Neural cell (in vitro differentiated cells): Measurements from ENCODE around the gene KCTD17. TPM values are rescaled to one million over a fixed set of nuclear protein-coding genes. Genes with fewer than 3 reads are reported as not detected.

Experiments used
- H2AFZ ChIP-seq: fragments of 200-600, 300-800 bp; sonication (generic), shearing (Covaris generic); 2 replicates; pipeline ENCODE4 v1.6.0; 2014; ENCODE audit warnings: low read depth, mild to moderate bottlenecking, antibody characterized with exemption, low read length, moderate library complexity
- H3F3A ChIP-seq: fragments of 200-600 bp; shearing (Covaris generic); 2 replicates; pipeline ENCODE4 v1.6.1; 2016; ENCODE audit warnings: mild to moderate bottlenecking, moderate library complexity, mixed read lengths, antibody characterized with exemption, low read length; ENCODE audit not compliant: insufficient read depth, poor library complexity, severe bottlenecking
- H3K27ac ChIP-seq: fragments of 200-600, 300-800 bp; sonication (generic), shearing (Covaris generic); 2 replicates; pipeline ENCODE4 v1.5.1; 2014; ENCODE audit warnings: mild to moderate bottlenecking, low read length, moderate library complexity
- H3K27me3 ChIP-seq: fragments of 300-800, 200-600 bp; sonication (generic), shearing (Covaris generic); 2 replicates; pipeline ENCODE4 v1.6.0; 2014; ENCODE audit warnings: mild to moderate bottlenecking, low read depth, low read length, moderate library complexity; ENCODE audit not compliant: insufficient read depth
- H3K36me3 ChIP-seq: fragments of 300-800, 200-600 bp; sonication (generic), shearing (Covaris generic); 2 replicates; pipeline ENCODE4 v1.5.1; 2014; ENCODE audit warnings: mild to moderate bottlenecking, antibody characterized with exemption, low read length, moderate library complexity; ENCODE audit not compliant: insufficient read depth
- H3K4me2 ChIP-seq: fragments of 300-800, 200-600 bp; sonication (generic), shearing (Covaris generic); 2 replicates; pipeline ENCODE4 v1.6.0; 2014; ENCODE audit warnings: mild to moderate bottlenecking, low read length
- H3K4me3 ChIP-seq: fragments of 300-800, 200-600 bp; sonication (generic), shearing (Covaris generic); 2 replicates; pipeline ENCODE4 v1.5.1; 2014; ENCODE audit warnings: mild to moderate bottlenecking, low read length, moderate library complexity
- H3K79me2 ChIP-seq: fragments of 200-600 bp; shearing (Covaris generic); replicated peaks from 2 replicates; pipeline ENCODE4 v1.6.0; 2014; ENCODE audit warnings: mild to moderate bottlenecking, low read length, moderate library complexity; ENCODE audit not compliant: insufficient read depth
- H3K9ac ChIP-seq: fragments of 300-800, 200-600 bp; sonication (generic), shearing (Covaris generic); 2 replicates; pipeline ENCODE4 v1.6.1; 2016; ENCODE audit warnings: mild to moderate bottlenecking, low read length, mixed read lengths
- H3K9me2 ChIP-seq: fragments of 200-600 bp; shearing (Covaris generic); 2 replicates; pipeline ENCODE4 v1.6.1; 2016; ENCODE audit warnings: mild to moderate bottlenecking, low read length, mixed read lengths; ENCODE audit not compliant: insufficient read depth
- H3K9me3 ChIP-seq: fragments of 200-600, 300-800 bp; sonication (generic), shearing (Covaris generic); 2 replicates; pipeline ENCODE4 v1.6.1; 2016; ENCODE audit warnings: mild to moderate bottlenecking, mixed run types, low read length, moderate library complexity, mixed read lengths
- H4K20me1 ChIP-seq: fragments of 200-600 bp; shearing (Covaris generic); 2 replicates; pipeline ENCODE4 v1.6.1; 2016; ENCODE audit warnings: mild to moderate bottlenecking, mixed run types; ENCODE audit not compliant: insufficient read depth
- EP300 ChIP-seq: fragments of 450-650 bp; conservative IDR thresholded peaks from 2 replicates; pipeline ENCODE4 v1.6.1; 2014; ENCODE audit warnings: antibody characterized with exemption, mild to moderate bottlenecking, moderate library complexity; ENCODE audit not compliant: poor library complexity, severe bottlenecking
- EZH2 ChIP-seq: fragments of 200-600, 300-800 bp; shearing (Covaris generic), sonication (generic); IDR thresholded peaks from 2 replicates; pipeline ENCODE4 v1.6.1; 2014; ENCODE audit warnings: antibody characterized with exemption, low read length, borderline replicate concordance, mild to moderate bottlenecking; ENCODE audit not compliant: insufficient read depth, poor library complexity, severe bottlenecking
- MXI1 ChIP-seq: fragments of 450-650 bp; conservative IDR thresholded peaks from 2 replicates; pipeline ENCODE4 v1.6.1; 2014; ENCODE audit warnings: antibody characterized with exemption, mild to moderate bottlenecking; ENCODE audit not compliant: poor library complexity, severe bottlenecking
- POLR2AphosphoS5 ChIP-seq: IDR thresholded peaks from 2 replicates; pipeline ENCODE4 v1.6.1; 2012
- RAD21 ChIP-seq: fragments of 450-650 bp; conservative IDR thresholded peaks from 2 replicates; pipeline ENCODE4 v1.6.1; 2014; ENCODE audit warnings: antibody characterized with exemption, mild to moderate bottlenecking, moderate library complexity
- SMC3 ChIP-seq: fragments of 450-650 bp; conservative IDR thresholded peaks from 2 replicates; pipeline ENCODE4 v1.6.1; 2014; ENCODE audit warnings: antibody characterized with exemption, mild to moderate bottlenecking, moderate library complexity; ENCODE audit not compliant: poor library complexity
- TAF1 ChIP-seq: IDR thresholded peaks from 2 replicates; pipeline ENCODE4 v1.6.1; 2012; ENCODE audit warnings: low read depth
- polyA plus RNA-seq: library from polyadenylated mRNA; depleted of rRNA; stranded (reverse); fragments of >200 nt; gene quantifications from 2 replicates; pipeline ENCODE4 v1.2.3, GENCODE V29; 2014
- TF ChIP-seq, protein P1 (sequence below): IDR thresholded peaks from 2 replicates; pipeline ENCODE4 v1.6.1; 2012; ENCODE audit warnings: borderline replicate concordance
- TF ChIP-seq, protein P2 (sequence below): fragments of 450-650 bp; IDR thresholded peaks from 2 replicates; pipeline ENCODE4 v1.5.1; 2014; ENCODE audit warnings: antibody characterized with exemption, mild to moderate bottlenecking, moderate library complexity; ENCODE audit not compliant: poor library complexity, severe bottlenecking

The KCTD17 gene
- polyA plus RNA-seq, 1 donor from 2014 or later, result 96.3 TPM

DNA sequence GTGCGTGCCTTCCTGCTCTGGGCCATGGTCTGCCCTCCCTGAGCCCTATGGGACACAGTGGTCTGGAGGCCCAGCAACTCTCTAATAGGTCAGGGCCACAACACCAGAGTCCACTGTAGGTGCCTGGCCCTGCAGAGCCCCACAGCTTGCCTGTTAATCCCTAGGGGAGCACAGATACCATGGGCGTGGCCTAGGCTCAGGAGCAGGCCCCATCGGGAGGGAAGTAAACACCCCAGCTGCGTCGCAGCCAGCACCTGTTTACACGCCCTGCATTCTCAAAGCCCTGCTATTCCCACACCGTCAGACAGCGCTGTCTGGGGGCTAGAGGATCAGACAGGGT is 2.5 kb downstream of the KCTD17 start:
- Histone ChIP-seq H3K4me3 (no peak overlapping the region), H3K36me3 (no peaks in the 10 kb centered on the region), H3K27me3 (no peaks in the 10 kb centered on the region), H3F3A (no peaks in the 10 kb centered on the region), H3K9me3 (no peaks in the 10 kb centered on the region), H3K4me2 (no peak overlapping the region), H2AFZ (no peak overlapping the region), H3K9ac (no peak overlapping the region), H3K9me2 (no peaks in the 10 kb centered on the region), H4K20me1 (no peaks in the 10 kb centered on the region), H3K79me2 (no peaks in the 10 kb centered on the region), H3K27ac (no peak overlapping the region)
- no peak for TF ChIP-seq MXI1
- TF ChIP-seq EP300, result no peak

DNA sequence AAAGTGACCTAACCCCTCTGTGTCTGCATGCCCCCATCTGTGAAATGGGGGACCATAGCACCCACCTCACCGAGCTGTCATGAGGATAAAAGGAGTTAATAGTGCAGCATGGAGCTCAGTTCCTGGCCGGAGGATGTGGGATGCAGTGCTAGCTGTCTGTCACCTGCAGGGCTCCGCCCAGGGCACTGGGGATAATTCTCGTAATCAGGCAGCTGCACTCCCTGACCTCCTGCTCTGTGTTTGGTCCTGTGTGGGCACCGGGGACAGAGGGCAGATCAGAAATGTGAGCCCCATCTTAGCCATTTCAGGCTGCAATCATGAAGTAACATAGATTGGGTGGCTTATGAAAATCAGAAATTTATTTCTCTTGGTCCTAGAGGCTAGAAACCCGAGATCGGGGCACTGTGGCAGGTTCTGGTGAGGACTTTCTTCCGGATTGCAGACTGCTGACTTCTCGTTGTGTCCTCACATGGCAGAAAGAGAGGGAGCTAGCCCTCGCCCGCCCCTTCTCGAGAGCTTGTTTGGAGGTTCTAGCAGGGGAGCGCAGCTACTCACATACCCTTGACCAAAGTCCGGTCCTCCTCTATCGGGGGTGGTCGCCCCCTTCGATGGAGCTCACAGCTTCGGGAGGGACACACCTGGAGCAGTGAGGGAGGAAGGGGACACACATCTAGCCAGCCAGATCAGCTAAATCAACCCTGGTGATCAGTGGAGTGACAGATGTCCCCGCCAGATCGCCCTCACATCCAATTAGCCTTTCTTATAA is 3.2 kb downstream of the KCTD17 start:
- H3K9ac ChIP-seq, result no peak overlapping the region
- H3K4me3 ChIP-seq, result no peak overlapping the region
- H3K36me3 ChIP-seq, result no peaks in the 10 kb centered on the region
- no peaks in the 10 kb centered on the region for H3K79me2 ChIP-seq
- TF ChIP-seq MXI1 (no peak), RAD21 (no peak), TAF1 (no peak), EP300 (no peak)
- TF ChIP-seq, protein P1, sequence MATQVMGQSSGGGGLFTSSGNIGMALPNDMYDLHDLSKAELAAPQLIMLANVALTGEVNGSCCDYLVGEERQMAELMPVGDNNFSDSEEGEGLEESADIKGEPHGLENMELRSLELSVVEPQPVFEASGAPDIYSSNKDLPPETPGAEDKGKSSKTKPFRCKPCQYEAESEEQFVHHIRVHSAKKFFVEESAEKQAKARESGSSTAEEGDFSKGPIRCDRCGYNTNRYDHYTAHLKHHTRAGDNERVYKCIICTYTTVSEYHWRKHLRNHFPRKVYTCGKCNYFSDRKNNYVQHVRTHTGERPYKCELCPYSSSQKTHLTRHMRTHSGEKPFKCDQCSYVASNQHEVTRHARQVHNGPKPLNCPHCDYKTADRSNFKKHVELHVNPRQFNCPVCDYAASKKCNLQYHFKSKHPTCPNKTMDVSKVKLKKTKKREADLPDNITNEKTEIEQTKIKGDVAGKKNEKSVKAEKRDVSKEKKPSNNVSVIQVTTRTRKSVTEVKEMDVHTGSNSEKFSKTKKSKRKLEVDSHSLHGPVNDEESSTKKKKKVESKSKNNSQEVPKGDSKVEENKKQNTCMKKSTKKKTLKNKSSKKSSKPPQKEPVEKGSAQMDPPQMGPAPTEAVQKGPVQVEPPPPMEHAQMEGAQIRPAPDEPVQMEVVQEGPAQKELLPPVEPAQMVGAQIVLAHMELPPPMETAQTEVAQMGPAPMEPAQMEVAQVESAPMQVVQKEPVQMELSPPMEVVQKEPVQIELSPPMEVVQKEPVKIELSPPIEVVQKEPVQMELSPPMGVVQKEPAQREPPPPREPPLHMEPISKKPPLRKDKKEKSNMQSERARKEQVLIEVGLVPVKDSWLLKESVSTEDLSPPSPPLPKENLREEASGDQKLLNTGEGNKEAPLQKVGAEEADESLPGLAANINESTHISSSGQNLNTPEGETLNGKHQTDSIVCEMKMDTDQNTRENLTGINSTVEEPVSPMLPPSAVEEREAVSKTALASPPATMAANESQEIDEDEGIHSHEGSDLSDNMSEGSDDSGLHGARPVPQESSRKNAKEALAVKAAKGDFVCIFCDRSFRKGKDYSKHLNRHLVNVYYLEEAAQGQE, result no peak
- TF ChIP-seq, protein P2, sequence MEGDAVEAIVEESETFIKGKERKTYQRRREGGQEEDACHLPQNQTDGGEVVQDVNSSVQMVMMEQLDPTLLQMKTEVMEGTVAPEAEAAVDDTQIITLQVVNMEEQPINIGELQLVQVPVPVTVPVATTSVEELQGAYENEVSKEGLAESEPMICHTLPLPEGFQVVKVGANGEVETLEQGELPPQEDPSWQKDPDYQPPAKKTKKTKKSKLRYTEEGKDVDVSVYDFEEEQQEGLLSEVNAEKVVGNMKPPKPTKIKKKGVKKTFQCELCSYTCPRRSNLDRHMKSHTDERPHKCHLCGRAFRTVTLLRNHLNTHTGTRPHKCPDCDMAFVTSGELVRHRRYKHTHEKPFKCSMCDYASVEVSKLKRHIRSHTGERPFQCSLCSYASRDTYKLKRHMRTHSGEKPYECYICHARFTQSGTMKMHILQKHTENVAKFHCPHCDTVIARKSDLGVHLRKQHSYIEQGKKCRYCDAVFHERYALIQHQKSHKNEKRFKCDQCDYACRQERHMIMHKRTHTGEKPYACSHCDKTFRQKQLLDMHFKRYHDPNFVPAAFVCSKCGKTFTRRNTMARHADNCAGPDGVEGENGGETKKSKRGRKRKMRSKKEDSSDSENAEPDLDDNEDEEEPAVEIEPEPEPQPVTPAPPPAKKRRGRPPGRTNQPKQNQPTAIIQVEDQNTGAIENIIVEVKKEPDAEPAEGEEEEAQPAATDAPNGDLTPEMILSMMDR, result no peak
- no peak overlapping the region for H3K27ac ChIP-seq
- H2AFZ ChIP-seq, result no peak overlapping the region
- H3K4me2 ChIP-seq, result no peak overlapping the region
- H3F3A ChIP-seq, result no peaks in the 10 kb centered on the region
- H3K9me2 ChIP-seq, result no peaks in the 10 kb centered on the region
- no peaks in the 10 kb centered on the region for H3K9me3 ChIP-seq
- no peaks in the 10 kb centered on the region for H3K27me3 ChIP-seq
- no peaks in the 10 kb centered on the region for H4K20me1 ChIP-seq

DNA sequence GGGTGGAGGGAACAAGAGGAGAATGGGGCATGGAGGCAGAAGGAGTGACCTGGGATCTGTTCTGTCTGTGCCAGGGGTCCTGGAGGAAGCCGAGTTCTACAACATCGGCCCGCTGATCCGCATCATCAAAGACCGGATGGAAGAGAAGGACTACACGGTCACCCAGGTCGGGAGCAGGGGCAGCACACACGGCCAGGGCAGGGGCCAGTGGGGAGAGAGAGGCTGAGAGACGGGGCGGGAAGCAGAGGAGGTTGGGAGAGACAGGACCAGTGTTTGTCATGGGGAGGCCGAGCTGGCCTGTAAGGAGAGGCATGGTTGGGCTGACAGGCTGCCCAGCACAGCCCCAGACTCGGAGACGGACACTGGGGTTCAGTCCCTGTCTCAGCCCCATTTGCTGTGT is 4.7 kb downstream of the KCTD17 start:
- no peaks in the 10 kb centered on the region for H3K9me2 ChIP-seq
- no peaks in the 10 kb centered on the region for H3K79me2 ChIP-seq
- no peaks in the 10 kb centered on the region for H4K20me1 ChIP-seq
- no peak overlapping the region for H2AFZ ChIP-seq
- H3K4me3 ChIP-seq, result no peak overlapping the region
- no peak for TF ChIP-seq SMC3
- no peak for TF ChIP-seq TAF1
- TF ChIP-seq, protein P1, result no peak
- no peak for TF ChIP-seq POLR2AphosphoS5
- TF ChIP-seq, protein P2, result no peak
- no peak for TF ChIP-seq MXI1
- no peak for TF ChIP-seq EP300
- TF ChIP-seq EZH2, result no peak
- TF ChIP-seq RAD21, result no peak
- no peak overlapping the region for H3K9ac ChIP-seq
- no peaks in the 10 kb centered on the region for H3K27me3 ChIP-seq
- H3K36me3 ChIP-seq, result no peaks in the 10 kb centered on the region
- no peak overlapping the region for H3K27ac ChIP-seq
- H3K9me3 ChIP-seq, result no peaks in the 10 kb centered on the region
- H3F3A ChIP-seq, result no peaks in the 10 kb centered on the region
- H3K4me2 ChIP-seq, result no peak overlapping the region
